Vagina (tissue), 2 donors: ENCODE results near the gene ERC2. TPM values are rescaled to one million over a fixed set of nuclear protein-coding genes. Genes with fewer than 3 reads are reported as not detected.

Experiments used
- DNase-seq, 2 donors: peaks; one replicate each; pipeline ENCODE4 v3.0.0-alpha.2; 2017; ENCODE audit errors: extremely low spot score in 2 of 2
- H3K27ac ChIP-seq: fragments of 200-600 bp; sonication (generic); one replicate; pipeline ENCODE4 v1.5.1; 2019
- H3K27me3 ChIP-seq: fragments of 200-600 bp; sonication (generic); one replicate; pipeline ENCODE4 v1.5.1; 2019
- H3K36me3 ChIP-seq, 2 donors: fragments of 200-600 bp; sonication (generic); one replicate each; pipeline ENCODE4 v1.5.1; 2017 to 2019
- H3K4me1 ChIP-seq: fragments of 200-600 bp; sonication (generic); one replicate; pipeline ENCODE4 v1.5.1; 2019
- H3K4me3 ChIP-seq, 2 donors: fragments of 200-600 bp; sonication (generic); 1 replicate in 1 of 2; 2 replicates in 1 of 2; pipeline ENCODE4 v1.5.1; 2016 to 2019
- H3K9me3 ChIP-seq: fragments of 200-600 bp; sonication (generic); one replicate; pipeline ENCODE4 v1.5.1; 2019
- POLR2A ChIP-seq, 2 donors: fragments of 450-650 bp; IDR thresholded peaks; one replicate each; pipeline ENCODE4 v1.6.1; 2017; ENCODE audit warnings: antibody characterized with exemption in 2 of 2, mild to moderate bottlenecking in 2 of 2, moderate library complexity in 2 of 2
- POLR2AphosphoS5 ChIP-seq, 2 donors: sonication (generic); formaldehyde crosslinking; IDR thresholded peaks; one replicate each; pipeline ENCODE4 v1.9.0; 2017; ENCODE audit warnings: antibody characterized with exemption in 2 of 2, mild to moderate bottlenecking in 2 of 2, low read depth in 1 of 2; ENCODE audit not compliant: insufficient read depth in 1 of 2
- intact Hi-C: fragments of 100-400 bp; cut with DNase I; formaldehyde crosslinking; loops from one replicate; pipeline ENCODE4 v1.15.1; 2023
- total RNA-seq: library from RNA; depleted of rRNA; stranded (reverse); fragments of >200 nt; gene quantifications from one replicate; pipeline ENCODE4 v1.2.3, GENCODE V29; 2016
- TF ChIP-seq, protein P1 (sequence below), 3 experiments: fragments of 450-650 bp in 2 of 3; fragments of 200-600 bp in 1 of 3; sonication (generic) in 1 of 3; IDR thresholded peaks; one replicate each; pipeline ENCODE4 v1.5.1; 2017 to 2019; ENCODE audit warnings: antibody characterized with exemption in 3 of 3, mild to moderate bottlenecking in 2 of 3, moderate library complexity in 2 of 3

The ERC2 gene
- total RNA-seq, 1 donor from 2014 or later, result 1.2 TPM

DNA sequence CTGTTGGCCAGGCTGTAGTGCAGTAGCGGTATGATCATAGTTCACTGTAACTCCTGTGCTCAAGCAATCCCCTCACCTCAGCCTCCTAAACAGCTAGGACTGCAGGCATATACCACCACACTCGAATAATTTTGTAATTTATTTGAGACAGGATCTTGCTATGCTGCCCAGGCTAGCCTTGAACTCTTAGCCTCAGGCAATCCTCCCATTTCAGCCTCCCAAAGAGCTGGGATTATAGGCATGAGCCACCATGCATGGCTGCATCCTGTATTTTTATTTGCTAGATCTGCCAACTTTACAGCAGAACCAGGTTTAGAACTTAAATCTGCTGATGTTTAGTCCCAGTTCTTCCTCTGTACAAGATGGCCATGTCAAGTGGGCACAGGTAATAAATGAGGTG lies 69.6 kb downstream of the ERC2 start:
- Histone ChIP-seq H3K9me3 (no peaks in the 10 kb centered on the region), H3K27me3 (no peaks in the 10 kb centered on the region), H3K4me3 (no peak overlapping the region), H3K4me1 (no peaks in the 10 kb centered on the region), H3K36me3 (no peaks in the 10 kb centered on the region), H3K27ac (no peak overlapping the region)
- TF ChIP-seq POLR2A (IDR thresholded peaks at IDR 0.05) (no peak), POLR2AphosphoS5 (IDR thresholded peaks at IDR 0.05; ENCODE audit: insufficient read depth in 1 of 2, low read depth in 1 of 2) (no peak)
- TF ChIP-seq, protein P1, sequence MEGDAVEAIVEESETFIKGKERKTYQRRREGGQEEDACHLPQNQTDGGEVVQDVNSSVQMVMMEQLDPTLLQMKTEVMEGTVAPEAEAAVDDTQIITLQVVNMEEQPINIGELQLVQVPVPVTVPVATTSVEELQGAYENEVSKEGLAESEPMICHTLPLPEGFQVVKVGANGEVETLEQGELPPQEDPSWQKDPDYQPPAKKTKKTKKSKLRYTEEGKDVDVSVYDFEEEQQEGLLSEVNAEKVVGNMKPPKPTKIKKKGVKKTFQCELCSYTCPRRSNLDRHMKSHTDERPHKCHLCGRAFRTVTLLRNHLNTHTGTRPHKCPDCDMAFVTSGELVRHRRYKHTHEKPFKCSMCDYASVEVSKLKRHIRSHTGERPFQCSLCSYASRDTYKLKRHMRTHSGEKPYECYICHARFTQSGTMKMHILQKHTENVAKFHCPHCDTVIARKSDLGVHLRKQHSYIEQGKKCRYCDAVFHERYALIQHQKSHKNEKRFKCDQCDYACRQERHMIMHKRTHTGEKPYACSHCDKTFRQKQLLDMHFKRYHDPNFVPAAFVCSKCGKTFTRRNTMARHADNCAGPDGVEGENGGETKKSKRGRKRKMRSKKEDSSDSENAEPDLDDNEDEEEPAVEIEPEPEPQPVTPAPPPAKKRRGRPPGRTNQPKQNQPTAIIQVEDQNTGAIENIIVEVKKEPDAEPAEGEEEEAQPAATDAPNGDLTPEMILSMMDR (IDR thresholded peaks at IDR 0.05), result no peak
- intact Hi-C loops, result no loop called here
- DNase-seq, result no peak

DNA sequence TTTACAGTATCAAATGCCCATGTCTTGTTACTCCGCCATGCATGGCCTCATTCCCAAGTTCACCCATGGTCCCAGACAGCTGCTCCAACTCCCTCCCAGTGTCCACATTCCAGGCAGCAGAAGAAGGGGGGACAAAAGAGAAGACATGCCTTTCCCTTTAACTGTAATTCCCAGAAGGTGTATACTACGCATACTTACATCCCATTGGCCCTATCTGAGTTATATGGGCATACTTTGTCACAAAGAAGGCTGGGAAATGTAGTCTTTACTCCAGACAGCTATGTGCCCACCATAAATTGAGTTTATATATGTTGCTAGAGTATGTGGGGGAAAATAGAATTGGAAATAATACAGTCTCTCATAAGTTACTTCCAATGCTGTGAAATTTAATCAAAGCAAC lies 70.5 kb downstream of the ERC2 start:
- Histone ChIP-seq H3K27me3 (no peaks in the 10 kb centered on the region), H3K9me3 (no peaks in the 10 kb centered on the region), H3K4me1 (no peaks in the 10 kb centered on the region), H3K36me3 (no peaks in the 10 kb centered on the region), H3K27ac (no peak overlapping the region), H3K4me3 (no peak overlapping the region)
- intact Hi-C loops, result no loop called here
- no peak for DNase-seq
- TF ChIP-seq POLR2A (IDR thresholded peaks at IDR 0.05) (no peak), POLR2AphosphoS5 (IDR thresholded peaks at IDR 0.05; ENCODE audit: insufficient read depth in 1 of 2, low read depth in 1 of 2) (no peak)
- TF ChIP-seq, protein P1 (IDR thresholded peaks at IDR 0.05), result no peak

DNA sequence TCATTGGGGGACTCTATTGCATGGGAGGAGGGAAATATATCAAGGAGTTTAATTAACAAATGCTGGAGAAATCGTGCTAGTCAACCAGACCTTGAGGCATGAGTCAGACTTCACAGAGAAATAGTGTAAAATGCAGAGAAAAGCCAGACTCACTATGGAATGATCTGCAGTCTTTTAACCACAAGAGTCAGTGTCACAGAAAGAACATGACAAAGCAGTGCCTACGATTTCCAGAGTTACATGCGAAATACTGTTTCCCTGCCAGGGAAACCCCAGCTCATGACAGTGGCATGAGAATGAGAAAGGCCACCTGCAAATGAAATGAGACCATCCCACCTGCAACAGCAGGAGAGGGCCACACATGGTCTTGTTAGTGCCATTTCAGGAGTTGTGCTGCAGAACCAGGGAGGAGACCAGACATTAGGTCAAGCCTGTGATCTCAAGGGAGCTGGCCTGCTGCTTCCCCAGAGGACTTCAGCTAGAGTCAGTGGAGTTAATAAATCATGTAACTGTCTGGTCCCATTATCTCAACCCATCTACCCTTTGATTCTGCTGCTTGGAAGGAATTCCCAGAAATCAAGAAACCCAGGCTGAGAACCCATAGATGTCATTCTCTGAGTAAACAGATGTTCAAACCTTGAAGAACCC lies 79.0 kb downstream of the ERC2 start:
- no peaks in the 10 kb centered on the region for H3K4me1 ChIP-seq
- no peaks in the 10 kb centered on the region for H3K27me3 ChIP-seq
- intact Hi-C loops, result no loop called here
- H3K4me3 ChIP-seq, result no peak overlapping the region
- TF ChIP-seq, protein P1 (IDR thresholded peaks at IDR 0.05), result no peak
- TF ChIP-seq POLR2AphosphoS5 (IDR thresholded peaks at IDR 0.05; ENCODE audit: insufficient read depth in 1 of 2, low read depth in 1 of 2), result no peak
- H3K27ac ChIP-seq, result no peak overlapping the region
- DNase-seq, result no peak
- no peaks in the 10 kb centered on the region for H3K36me3 ChIP-seq
- H3K9me3 ChIP-seq, result no peaks in the 10 kb centered on the region

DNA sequence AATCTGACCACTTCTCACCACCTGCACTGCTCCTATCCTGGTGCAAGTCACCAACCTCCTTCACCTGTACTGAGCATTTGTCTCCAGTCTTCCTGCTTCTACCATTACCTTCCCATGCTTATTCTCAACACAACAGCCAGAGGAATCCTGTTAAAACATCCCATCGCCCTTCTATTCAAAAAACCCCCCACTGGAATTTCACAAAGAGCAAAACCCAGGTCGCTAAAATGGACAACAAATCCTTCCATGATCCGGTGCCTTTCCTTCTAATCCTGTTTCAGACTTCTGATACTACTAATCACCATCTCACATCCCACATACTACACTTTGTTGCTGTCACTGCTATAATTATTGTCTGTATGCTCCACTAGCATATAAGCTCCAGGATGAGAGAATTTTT lies 85.2 kb downstream of the ERC2 start:
- TF ChIP-seq POLR2AphosphoS5 (IDR thresholded peaks at IDR 0.05; ENCODE audit: insufficient read depth in 1 of 2, low read depth in 1 of 2) (no peak), POLR2A (IDR thresholded peaks at IDR 0.05) (no peak)
- TF ChIP-seq, protein P1 (IDR thresholded peaks at IDR 0.05), result no peak

DNA sequence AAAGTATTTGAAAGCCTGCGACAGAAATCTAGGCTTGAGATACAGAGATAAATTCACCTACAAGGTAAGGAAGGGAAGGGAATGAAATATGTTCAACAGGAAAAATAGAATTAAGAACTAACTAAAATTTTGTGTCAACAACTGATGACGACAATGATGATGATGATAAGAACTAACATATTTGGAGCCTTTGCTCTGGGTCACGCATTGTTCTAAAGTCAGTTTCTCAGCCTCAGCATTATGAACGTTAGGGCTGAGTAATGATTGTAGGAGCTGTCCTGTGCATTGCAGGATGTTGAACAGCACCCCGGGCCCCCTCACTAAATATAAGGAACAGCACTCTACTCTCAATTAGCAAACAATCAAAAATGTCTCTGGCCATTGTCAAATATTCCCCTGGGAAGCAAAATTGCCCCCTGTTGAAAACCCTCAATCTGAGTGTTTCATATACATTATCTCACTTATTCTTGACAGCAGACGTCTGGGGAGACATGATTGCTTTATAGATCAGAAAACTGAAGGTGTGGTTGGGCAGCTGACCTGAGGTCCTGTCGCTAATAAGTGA lies 88.5 kb downstream of the ERC2 start:
- no peak for TF ChIP-seq POLR2AphosphoS5 (IDR thresholded peaks at IDR 0.05; ENCODE audit: insufficient read depth in 1 of 2, low read depth in 1 of 2)
- TF ChIP-seq, protein P1 (IDR thresholded peaks at IDR 0.05), result no peak
- no peak for TF ChIP-seq POLR2A (IDR thresholded peaks at IDR 0.05)
- no peak for DNase-seq
- intact Hi-C loops, result no loop called here

More for the DNA sequence above, 85.2 kb downstream of the ERC2 start:
- Histone ChIP-seq H3K4me1 (no peaks in the 10 kb centered on the region), H3K27ac (no peak overlapping the region), H3K36me3 (no peaks in the 10 kb centered on the region), H3K27me3 (no peaks in the 10 kb centered on the region), H3K9me3 (no peaks in the 10 kb centered on the region), H3K4me3 (no peak overlapping the region)
- no peak for DNase-seq
- intact Hi-C loops, result no loop called here

More for the DNA sequence above, 88.5 kb downstream of the ERC2 start:
- Histone ChIP-seq H3K4me1 (no peaks in the 10 kb centered on the region), H3K27ac (no peak overlapping the region), H3K27me3 (no peaks in the 10 kb centered on the region), H3K9me3 (no peaks in the 10 kb centered on the region), H3K4me3 (no peak overlapping the region), H3K36me3 (no peaks in the 10 kb centered on the region)
